A204.1 (cell line): ENCODE data around the gene CT47C1.
A peak's percentile ranks its signal among the peaks of the same experiment; 100 is the strongest.
"Not testable (repeated sequence)": the region's sequence is repeated elsewhere in the genome, so short reads cannot be mapped to it uniquely, and the experiment has no call there.

Experiments used
- FAIRE-seq: peaks from 2 replicates; lab custom pipeline; 2012; peaks lifted over from hg19 to GRCh38; lab: Jason Lieb, UNC

Gene CT47C1

GRCh38 chrX:119072744-119073143, at the start of gene CT47C1:
Gene CT47C1 (plus strand): TSS chrX:119072993. CDS start chrX:119073226, 233 bp downstream.
- FAIRE-seq = no peak

DNA sequence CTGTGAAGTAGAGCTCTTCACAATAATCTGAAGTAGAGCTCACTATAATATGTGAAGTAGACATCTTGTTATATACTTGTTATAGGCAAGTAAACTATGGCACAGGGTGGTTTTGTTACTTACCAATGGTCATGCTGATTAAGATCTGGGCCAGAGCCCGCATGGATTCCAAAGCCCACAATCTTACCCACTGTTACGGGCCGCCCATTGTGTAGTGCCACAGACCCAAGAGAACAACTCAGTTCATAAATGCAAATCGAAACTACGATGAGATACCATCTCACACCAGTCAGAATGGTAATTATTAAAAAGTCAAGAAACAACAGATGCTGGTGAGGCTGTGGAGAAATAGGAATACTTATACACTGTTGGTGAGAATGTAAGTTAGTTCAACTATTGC, 46.9 kb upstream of the CT47C1 start:
- no peak for FAIRE-seq

DNA sequence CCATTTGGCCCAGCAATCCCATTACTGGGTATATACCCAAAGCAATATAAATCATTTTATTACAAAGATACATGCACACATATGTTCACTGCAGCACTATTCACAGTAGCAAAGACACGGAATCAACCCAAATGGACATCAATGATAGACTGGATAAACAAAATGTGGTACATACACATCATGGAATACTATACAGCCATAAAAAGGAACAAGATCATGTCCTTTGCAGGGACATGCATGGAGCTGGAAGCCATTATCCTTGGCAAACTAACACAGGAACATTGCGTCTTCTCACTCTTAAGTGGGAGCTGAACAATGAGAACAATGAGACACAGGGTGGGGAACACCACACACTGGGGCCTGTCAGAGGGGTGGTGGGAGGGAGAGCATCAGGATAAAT, 46.4 kb upstream of the CT47C1 start:
- FAIRE-seq = not testable (repeated sequence)

GRCh38 chrX:119027960-119028732, 44.6 kb upstream of the CT47C1 start:
- FAIRE-seq = not testable (repeated sequence)

- FAIRE-seq = no peak
These were observed 44.0 kb upstream of the CT47C1 start for GRCh38 chrX:119028733-119029330.

DNA sequence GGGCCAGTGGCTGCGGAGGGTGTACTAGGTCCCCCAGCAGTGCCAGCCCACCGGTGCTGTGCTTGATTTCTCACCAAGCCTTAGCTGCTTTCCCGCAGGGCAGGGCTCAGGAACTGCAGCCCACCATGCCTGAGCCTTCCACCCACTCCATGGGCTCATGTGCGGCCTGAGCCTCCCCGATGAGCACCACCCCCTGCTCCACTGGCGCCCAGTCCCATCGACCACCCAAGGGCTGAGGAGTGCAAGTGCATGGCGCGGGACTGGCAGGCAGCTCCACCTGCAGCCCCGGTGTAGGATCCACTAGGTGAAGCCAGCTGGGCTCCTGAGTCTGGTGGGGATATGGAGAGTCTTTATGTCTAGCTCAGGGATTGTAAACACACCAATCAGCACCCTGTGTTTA, 43.1 kb upstream of the CT47C1 start:
- not testable (repeated sequence) for FAIRE-seq

GRCh38 chrX:119030990-119031389, 41.8 kb upstream of the CT47C1 start:
- FAIRE-seq = no peak

GRCh38 chrX:119036107-119037029, 36.4 kb upstream of the CT47C1 start:
- no peak for FAIRE-seq

DNA sequence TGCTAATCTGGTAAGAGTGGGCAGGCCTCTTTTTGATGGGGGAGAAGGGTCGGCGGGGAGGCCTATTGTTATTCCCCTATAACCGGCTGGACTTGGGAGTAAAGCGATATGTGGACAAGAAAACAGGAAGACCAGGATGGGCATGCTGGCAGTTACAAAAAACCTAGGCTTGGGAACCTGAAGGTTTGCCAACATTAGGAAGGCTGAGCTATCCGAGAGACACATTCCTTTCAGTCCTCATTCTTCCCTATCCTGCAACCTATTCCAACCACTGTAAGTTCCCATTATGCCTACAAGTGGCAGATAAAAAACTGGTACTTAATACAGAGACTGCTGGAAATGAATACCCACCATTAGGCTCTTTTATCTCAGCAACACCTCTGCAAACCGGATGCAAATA, 32.4 kb upstream of the CT47C1 start:
- no peak for FAIRE-seq

GRCh38 chrX:119041175-119041574, 31.6 kb upstream of the CT47C1 start:
- FAIRE-seq = no peak

DNA sequence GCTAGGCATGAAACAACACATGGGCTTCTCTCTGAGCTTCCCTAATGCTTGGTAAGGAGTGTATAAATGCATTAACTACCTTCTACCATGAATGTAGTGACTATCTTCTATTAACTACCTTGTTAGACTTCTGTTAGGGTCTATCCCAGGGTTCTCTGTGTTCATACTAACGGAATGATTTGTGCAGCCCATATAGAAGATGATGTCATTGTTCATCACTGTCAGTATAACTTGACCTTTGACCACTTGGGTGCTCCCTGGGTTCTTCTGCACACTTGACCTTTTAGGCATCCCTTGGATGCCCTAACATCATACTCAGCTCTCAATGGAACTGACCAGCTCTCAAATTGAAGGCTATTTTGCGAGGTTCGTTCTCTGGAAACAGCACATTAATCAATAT, 30.8 kb upstream of the CT47C1 start:
- no peak for FAIRE-seq

DNA sequence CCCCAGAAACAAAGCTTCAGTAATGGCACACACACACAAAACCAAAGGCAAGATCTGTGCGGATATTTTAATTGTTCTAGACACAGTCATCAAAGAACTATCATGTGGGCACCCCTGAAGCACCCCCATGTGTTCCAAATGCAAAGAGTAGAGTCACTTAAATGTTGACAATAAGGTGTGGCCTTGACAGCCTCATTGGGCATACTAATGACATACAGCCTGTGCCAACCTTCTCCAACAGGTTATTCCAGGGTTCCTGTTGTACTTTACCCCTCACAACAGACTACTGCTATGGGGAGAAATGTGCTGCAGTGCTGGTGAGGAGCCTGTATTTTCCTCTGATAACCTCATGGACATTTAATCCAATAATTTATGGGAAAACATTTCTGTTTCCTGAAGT, 29.8 kb upstream of the CT47C1 start:
- no peak for FAIRE-seq

DNA sequence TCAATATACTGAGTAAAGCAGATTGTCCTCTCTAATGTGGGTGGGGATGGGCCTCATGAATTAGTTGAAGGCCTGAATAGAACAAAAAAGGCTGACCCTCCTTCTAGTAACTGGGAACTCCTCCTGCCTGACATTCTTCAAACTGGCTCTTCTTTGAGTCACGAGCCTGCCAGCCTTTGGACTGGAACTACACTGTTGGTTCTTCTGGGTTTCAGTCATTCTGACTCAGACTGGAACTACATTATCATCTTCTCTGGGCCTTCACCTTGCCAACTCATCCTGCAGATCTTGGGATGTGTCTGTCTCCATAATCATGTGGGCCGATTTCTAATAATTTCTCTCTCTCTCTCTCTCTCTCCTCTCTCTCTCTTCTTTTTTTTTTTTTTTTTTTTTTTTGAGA, 26.9 kb upstream of the CT47C1 start:
- FAIRE-seq = no peak

GRCh38 chrX:119055687-119056086, 17.1 kb upstream of the CT47C1 start:
- no peak for FAIRE-seq

DNA sequence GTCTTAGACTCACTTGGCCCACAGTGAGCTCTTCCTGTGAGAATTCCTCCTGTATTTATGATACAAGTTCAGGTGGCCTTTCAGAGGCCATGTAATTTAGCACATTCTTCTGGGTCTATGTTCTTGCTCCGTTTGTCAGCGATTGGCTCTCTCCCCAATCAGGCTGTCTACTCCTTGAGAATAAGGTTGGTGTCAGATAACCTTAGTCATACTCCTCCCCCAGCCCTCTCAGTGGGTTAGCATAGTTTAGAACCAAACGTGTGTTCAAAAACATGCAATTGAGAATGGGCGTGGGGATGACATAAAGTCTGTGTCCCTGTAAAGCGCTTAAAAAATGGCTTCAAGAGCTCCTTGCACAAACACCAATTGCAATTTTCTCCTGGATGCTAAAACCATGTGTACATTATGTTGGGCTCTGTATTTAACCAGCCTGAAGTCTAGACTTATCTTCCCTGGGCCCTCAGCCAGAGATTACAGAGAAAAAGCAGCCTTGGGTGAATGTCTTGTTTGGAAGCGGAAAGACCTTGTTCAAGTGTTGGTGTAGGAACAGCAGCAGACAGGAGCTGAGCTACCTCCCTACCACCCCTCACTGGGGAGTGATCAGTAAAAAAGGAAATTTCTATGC, 9.9 kb upstream of the CT47C1 start:
- no peak for FAIRE-seq

- no peak for FAIRE-seq
These were observed 9.4 kb upstream of the CT47C1 start for GRCh38 chrX:119063428-119063827.

DNA sequence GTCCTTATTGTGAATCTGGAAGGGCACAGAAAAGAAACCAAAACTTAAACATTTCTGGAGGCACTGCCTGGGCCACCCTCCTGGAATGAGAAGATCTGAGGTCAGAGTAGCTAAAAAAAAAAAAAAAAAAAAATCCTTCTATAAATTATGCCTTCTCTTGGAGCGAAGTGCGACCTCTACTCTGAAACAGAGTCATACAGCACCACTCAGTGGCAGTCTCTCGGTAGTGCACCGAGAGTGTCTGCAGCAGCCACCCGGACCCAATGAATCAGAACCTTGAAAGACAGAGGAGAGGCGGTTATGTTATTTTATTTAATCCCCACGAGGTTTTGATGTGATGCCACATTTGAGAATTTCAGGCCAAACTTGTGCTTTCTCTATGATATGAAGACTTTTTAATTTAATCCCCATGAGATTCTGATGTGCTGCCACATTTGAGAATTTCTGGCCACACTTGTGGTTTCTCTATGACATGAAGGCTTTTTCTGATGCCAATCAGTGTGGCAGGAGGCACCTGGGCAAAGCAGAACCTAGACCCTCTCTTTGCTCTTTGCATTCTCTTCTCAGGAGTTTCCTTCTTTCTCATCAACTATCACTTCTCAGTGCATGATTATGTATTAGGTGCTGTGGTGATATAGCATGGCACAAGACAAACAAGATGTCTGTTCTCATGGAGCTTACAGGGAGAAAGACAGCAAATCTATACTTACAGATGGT, 5.6 kb upstream of the CT47C1 start:
- FAIRE-seq = peak; percentile 82

- no peak for FAIRE-seq
These were observed 3.7 kb upstream of the CT47C1 start for GRCh38 chrX:119069128-119069527.

DNA sequence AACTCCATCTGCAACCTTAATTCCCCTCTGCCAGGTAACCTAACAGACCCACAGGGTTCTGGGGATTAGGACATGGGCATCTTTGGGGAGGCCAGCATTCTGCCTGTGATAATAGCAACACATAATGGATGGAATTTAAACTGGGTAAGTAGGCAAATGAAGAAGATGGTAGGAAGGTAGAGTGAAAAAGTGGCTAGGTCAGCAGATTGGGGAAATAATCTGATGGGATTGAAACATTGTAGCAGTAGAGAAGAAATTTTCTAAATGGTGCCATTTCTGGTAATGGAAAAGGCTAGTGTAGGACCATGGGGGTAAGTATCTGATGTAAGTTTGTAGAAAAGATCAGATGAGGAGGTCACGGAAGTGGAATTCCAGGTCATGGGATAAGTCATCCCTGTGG, 3.0 kb upstream of the CT47C1 start:
- no peak for FAIRE-seq

DNA sequence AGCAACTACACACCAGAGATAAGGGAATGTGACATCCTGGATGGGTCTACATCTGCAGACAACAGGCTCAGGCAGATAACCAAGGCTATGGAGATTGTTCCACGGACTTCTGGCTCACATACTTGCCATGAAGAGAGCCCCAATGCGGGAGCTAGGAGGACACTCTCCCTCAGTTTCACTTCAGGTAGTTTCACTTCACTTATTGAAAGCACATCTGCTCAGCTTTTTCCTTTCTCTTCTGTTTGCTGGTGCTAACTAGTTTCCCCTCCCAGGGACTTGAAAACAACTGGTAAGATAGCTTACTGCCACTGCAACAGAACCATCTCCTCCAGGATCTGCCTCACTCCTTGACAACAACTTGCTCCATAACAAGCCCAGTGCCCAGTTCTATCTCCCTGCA, 1.4 kb upstream of the CT47C1 start:
- FAIRE-seq = no peak

DNA sequence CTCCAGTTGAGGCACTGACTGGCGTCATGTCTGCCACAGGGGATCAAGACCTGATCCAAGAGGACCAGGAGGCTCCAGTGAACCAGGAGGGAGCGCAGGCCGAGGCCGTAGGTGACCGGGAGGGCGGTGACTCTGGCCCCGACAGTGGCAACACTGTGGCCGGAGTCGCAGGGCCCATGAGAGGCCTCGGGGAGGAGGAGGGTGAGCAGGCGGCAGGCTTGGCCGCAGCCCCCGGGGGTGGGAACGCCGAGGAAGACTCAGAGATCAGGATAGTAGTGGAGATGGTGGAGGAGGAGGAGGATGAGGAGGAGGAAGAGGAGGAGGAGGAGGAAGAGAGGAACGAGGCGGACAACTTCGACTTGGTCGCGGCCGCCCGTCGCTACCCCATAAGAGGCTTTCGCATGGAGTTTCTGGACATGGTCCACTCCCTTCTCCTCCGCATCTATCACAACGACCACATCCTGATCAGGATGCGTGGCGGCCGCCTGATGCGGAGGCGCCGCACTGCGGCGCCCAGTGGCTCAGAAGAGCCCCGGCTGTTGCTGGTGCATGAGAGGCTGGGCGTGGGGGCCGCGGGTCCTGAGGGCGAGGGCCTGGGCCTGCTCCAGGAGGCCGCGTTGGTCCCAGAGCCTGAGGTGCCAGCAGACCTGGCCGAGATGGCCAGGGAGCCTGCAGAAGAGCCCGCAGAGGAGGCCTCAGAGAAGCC, 560 bp downstream of the CT47C1 start:
- no peak for FAIRE-seq
